Erythroblast (primary cell): ENCODE measurements around the gene KRTAP16-1.
"Not testable (repeated sequence)": the region's sequence is repeated elsewhere in the genome, so short reads cannot be mapped to it uniquely, and the experiment has no call there.

Source experiments
- DNase-seq, 2 experiments: peaks; one replicate each; lab custom pipeline; 2025; lab: John Stamatoyannopoulos, UW
- GATA1 ChIP-seq: IDR thresholded peaks from 2 replicates; pipeline ENCODE4 v1.6.1; 2011; ENCODE audit warnings: low read depth, mild to moderate bottlenecking, control low read depth, low read length, moderate library complexity
- POLR2A ChIP-seq: IDR thresholded peaks from 2 replicates; pipeline ENCODE4 v1.6.1; 2011; ENCODE audit warnings: mild to moderate bottlenecking, low read length

KRTAP16-1 gene, protein sequence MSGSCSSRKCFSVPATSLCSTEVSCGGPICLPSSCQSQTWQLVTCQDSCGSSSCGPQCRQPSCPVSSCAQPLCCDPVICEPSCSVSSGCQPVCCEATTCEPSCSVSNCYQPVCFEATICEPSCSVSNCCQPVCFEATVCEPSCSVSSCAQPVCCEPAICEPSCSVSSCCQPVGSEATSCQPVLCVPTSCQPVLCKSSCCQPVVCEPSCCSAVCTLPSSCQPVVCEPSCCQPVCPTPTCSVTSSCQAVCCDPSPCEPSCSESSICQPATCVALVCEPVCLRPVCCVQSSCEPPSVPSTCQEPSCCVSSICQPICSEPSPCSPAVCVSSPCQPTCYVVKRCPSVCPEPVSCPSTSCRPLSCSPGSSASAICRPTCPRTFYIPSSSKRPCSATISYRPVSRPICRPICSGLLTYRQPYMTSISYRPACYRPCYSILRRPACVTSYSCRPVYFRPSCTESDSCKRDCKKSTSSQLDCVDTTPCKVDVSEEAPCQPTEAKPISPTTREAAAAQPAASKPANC

DNA sequence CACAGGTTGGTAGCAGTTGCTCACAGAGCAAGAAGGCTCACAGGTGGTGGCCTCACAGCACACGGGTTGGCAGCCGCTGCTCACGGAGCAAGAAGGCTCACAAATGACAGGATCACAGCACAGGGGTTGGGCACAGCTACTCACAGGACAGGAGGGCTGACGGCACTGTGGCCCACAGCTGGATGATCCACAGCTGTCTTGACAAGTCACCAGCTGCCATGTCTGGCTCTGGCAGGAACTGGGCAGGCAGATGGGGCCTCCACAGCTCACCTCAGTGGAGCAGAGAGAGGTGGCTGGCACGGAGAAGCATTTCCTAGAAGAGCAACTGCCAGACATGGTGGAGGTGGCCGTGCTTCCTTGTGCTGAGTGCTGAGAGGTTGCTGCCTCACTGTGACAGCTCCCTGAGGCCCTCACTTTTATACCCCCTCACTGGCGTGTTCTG is at the start of gene KRTAP16-1:
KRTAP16-1 (minus strand) TSS at position 392 of the 442 bp plus-strand sequence; CDS start at position 336, 56 bp downstream.
- TF ChIP-seq POLR2A, result no peak
- no peak for TF ChIP-seq GATA1
- no peak for DNase-seq

DNA sequence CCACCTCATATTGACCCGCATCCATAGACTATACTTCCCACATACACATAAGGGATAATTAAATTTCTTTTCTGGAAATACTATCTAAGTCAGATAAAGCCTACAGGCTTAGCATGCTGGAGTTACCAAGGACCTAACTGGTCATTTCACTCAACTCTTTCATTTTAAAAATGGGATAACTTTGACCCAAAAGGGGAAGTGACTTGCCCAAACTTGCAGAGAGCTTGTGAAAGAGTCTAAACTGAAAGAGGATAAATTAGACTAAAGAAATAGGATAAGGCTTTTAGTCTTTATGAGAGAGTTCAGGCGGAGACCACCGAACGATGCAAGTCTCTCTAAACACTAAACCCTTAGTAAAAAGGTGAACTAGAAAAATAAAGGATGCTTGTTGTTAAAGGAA is 45.4 kb upstream of the KRTAP16-1 start:
- no peak for DNase-seq
- no peak for TF ChIP-seq POLR2A
- no peak for TF ChIP-seq GATA1

DNA sequence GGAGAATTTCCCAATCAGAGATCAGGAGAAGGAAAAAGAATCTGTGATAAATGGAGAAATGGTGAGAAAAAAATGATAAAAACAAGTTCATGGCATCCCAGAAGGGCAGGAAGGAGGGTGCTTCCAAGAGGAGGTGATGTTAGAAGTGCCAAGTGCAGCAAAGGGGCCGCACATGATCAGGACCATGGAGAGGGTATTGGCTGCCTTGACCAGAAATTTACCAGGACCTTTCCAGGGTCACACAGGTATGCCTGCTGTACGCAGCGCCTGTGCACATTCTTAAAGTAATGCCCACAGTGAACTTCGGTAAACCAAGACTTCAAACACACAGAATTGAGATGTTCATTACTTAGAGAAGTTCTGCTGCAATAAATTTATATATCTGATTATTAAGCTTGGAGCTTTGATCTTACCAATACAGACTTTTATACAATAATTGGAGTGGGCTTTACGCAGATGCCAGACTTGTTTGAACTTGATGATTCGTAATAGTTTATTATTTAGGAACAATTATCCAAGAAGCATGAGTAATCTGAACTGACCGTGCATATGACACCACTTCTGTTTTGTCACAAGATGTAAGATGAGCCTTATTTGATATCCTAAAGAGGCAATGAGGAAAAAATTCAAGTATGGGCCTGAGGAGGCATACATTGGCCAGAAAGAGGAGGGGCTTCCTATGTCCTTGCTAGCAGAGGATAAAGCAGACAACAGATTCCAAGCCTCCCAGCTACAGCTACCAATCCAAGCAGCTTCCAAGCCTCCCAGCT is 43.7 kb upstream of the KRTAP16-1 start:
- no peak for DNase-seq
- TF ChIP-seq GATA1, result no peak
- no peak for TF ChIP-seq POLR2A

DNA sequence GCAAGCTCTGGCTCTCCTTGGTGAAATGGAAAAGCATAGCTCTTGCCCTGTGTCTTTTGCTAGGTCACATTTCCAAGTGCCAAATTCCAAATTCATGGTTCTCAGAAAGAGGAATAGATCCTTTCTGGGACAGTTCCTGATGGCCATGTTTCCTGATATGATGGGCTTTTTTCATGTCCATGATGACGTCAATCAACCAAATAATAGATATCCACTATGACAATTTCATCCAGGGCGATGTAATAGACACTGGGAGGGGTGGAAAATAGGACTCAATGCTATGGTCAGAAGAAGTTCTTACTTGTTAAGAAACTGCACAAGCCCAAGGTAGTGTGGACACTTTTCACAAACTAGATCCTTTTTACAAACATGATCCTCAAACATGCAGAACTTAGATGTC is 42.1 kb upstream of the KRTAP16-1 start:
- TF ChIP-seq GATA1 (no peak), POLR2A (no peak)
- DNase-seq, result no peak

DNA sequence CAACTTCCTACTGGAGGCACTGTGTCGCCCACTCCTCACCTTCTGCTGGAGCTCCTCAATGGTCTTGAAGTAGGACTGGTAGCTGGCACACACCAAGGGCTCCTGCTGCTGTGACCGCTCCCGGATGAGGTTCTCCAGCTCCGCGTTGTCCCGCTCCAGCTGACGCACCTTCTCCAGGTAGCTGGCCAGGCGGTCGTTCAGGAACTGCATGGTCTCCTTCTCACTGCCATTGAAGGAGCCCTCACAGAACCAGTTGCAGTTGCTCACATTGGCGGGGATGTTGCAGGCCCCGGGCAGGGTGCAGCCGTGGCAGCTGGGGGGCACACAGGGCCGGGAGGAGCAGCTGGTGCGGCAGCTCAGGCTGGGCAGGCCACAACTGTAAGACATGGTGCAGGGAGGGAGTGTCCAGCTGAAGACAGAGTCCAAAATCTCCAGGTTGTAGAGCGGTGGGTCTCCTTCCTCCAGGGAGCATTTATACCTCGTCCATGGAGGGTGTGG is 41.3 kb upstream of the KRTAP16-1 start, which contains the start of gene KRT33A:
KRT33A (minus strand) TSS at position 448 of the 498 bp plus-strand sequence; CDS start at position 387, 61 bp downstream.
- DNase-seq, result not testable (repeated sequence)

DNA sequence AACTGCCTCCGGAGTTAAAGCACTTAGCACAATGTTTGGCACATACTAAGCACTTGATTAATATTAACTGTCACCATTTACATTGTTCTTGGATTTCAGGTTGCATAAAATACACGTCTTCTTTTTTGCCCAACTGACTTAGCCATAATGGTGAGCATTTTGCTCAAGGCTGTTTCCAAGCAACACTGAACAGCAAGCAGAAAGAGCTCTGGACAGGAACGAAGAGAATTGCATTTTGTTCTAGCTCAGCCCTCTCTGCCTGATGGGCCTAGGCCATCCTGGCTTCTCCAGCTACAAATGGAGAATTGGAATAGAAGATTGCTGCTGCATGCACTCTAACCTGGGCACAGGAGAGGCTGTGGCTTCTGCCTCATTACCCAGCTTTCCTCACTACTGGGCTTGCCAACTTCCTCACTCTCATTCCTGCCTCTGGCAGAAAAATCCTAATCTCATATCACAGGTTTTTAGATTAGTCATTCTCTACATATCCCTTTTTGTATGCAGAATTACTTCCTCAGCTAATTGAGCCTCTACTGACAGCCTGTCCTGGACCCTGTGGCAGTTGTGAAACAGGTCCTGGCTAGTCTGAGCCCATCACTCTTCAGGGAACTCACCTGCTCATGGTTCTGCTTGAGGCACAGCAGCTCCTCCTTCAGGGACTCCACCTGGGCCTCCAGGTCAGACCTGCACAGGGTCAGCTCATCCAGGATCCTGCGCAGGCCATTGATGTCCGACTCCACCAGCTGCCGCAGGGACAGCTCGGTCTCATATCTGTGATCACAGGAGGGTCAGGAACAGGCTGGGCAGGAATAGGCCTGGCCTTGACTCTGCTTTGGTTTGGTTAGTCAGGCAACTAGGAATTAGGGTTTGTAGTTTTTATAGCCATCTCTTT is 39.0 kb upstream of the KRTAP16-1 start:
- no peak for TF ChIP-seq GATA1
- no peak for TF ChIP-seq POLR2A
- no peak for DNase-seq

DNA sequence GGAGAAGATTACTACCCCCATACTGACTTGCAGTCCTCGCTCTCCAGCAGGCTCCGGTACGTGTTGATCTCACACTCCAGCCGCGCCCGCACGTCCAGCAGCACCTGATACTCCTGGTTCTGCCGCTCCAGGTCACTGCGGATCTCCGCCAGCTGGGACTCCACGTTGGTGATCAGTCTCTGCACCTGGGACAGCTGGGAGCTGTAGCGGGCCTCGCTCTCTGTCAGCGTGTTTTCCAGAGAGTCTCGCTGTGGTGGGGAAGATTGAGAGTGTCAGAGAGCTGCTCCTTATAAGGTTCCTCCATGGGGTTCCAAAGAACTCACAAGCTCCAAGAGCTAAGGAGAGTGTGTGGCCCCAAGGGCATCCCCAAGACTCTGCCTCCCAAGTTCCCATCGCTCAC is 37.3 kb upstream of the KRTAP16-1 start:
- not testable (repeated sequence) for DNase-seq

DNA sequence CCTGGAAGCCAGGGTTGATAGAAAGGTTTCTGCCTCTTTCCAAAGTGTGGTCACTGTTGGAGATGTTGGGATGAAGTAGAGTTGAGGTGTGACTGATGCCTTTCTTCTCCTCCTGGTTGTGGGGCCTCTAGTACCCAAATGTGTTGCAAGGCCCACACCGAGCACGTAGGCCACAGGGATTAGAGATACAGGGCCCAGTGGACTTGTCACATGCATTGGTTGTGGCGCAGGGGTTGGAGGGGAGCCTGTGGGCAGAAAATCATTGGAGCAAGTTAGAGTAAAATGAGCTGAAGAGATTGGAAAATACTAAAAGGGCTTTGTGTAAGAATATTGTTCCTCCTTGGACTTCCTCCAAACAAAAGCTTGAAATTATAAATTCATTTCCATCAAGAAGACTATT is 36.9 kb upstream of the KRTAP16-1 start:
- no peak for DNase-seq
- TF ChIP-seq POLR2A (no peak), GATA1 (no peak)

DNA sequence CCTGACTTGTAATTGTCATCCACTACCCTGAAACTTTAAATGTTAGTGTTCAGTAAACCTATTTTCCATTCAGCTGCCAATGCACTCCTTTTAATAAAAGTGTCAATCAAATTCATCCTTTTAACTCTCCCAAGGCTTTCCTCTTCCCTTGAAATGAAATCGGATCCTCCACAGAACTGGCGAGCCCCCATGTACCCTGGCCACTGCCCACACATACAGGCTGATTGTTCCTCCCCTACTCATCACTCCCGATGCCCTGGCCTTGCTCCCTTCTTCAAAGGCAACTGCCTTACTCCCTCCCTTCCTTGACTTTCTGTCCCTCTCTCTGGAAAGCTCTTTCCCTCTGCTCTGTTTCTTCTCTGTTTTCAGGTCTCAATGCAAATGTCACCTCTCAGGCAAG is 33.9 kb upstream of the KRTAP16-1 start:
- no peak for TF ChIP-seq GATA1
- no peak for TF ChIP-seq POLR2A
- DNase-seq, result no peak

DNA sequence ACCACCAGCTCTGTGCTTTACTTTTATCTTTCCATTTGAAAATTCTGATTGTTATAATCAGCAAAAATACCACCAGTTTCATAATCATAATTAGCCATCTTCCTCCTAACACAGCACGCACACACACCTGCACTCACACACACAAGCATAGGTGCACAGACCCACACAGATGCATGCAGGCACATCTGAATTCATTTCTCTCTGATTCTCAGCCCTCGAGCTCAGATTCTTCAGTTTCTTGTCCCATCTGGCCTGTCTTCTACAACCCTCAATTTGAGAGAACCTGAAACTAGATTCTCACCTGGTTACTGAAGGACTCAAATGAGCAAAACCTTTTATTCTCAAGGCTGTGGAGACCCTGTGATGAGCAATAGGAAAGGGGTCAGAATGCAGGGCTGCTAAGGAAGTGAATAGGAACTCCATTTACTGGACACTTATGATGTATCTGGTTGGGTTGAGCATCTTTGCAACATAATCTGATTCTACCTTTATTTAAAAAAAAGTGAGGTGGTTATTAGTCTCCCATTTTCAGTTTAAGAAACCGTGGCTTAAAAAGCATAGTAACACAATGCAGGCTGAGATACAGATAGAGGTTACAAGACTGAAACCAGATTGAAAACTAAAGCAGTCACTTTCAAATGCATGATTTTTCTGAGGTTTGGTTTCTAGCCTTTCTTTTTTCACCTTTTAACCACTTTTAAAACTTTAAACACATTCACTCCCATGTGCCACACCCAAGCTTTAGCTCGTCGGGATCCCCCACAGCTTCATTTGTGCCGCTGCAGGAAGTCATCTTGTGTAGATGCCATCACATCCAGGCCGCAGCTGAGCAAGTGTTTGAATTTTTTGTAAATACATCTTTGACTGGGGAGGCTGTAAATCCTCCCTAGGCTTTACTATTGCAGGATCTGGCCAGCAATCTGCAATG is 32.1 kb upstream of the KRTAP16-1 start:
- TF ChIP-seq POLR2A, result no peak
- TF ChIP-seq GATA1, result no peak
- DNase-seq, result no peak

DNA sequence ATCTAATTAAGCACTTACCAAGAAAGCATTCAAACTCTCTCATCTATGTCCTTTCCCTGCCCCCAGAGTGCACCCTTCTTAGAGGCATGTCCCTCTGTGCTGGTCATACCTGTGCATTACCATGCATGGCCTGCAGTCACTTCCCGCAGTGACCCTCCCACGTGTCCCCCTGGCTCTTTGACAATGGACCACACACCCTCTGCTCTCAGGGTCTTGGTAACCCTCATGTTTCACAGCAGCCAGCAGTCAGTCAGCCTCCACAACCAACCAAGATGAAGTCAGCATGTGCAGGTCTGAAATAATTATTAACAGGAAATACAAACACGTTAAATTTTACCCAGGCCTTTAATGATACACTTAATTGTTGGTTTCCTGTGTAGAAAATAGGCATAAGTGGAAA is 31.4 kb upstream of the KRTAP16-1 start:
- DNase-seq, result no peak
- no peak for TF ChIP-seq POLR2A
- TF ChIP-seq GATA1, result no peak

DNA sequence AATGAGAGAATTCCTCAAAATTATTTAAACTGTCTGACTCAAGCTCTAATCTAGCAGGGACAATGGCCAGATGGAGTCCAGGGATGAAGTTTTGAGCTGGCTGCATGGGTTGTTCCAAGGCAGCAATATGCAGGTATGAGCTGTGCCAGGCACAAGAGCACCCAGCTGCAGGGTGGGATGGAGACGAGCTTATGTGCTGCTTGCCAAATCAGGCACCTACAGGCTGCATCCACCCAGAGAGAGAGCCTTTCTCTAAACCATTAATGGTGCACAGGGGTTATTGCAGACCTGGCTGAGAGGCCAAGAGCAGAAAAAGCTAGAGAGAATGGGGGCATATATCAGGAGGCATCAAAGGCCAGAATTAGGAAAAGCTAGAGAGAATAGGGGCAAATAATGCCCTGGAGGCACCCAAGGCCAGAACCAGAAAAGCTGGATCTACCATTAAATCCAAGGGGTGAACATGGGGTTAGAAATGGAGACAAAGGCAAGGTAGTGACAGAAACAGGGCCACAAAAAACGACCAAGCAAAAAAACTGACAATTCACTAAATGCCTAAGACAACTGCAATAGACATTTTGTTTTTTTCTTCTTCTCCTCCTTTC is 30.6 kb upstream of the KRTAP16-1 start:
- DNase-seq, result no peak
- TF ChIP-seq POLR2A (no peak), GATA1 (no peak)
